HG03565 (cell line): ENCODE measurements around the gene FAM117A.

Experiments
- ATAC-seq: cut with Tn5 transposase; IDR thresholded peaks from one replicate; pipeline ENCODE4 v1.9.1; 2021; ENCODE audit warnings: mild to moderate bottlenecking, moderate library complexity; ENCODE audit not compliant: unreplicated experiment

Gene FAM117A

DNA sequence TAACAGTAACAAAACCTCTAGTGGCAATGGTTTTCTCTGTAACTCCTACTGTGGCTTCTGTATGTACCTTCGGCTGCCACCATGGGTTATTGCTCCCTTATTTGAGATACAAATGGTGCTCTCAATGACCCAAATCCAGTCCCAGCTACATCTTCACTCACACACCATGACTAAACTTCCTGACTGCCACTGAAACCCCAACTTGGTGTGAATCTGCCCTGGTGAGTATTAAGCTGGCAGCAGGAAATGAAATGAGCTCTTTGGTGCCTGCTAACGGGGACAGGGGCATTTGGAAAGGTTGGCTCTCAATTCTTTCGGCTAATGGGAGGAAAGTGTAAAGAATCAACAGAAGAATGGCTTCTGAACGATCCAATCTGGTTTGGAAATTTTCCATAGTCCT, 48.7 kb downstream of the FAM117A start:
- no peak for ATAC-seq

DNA sequence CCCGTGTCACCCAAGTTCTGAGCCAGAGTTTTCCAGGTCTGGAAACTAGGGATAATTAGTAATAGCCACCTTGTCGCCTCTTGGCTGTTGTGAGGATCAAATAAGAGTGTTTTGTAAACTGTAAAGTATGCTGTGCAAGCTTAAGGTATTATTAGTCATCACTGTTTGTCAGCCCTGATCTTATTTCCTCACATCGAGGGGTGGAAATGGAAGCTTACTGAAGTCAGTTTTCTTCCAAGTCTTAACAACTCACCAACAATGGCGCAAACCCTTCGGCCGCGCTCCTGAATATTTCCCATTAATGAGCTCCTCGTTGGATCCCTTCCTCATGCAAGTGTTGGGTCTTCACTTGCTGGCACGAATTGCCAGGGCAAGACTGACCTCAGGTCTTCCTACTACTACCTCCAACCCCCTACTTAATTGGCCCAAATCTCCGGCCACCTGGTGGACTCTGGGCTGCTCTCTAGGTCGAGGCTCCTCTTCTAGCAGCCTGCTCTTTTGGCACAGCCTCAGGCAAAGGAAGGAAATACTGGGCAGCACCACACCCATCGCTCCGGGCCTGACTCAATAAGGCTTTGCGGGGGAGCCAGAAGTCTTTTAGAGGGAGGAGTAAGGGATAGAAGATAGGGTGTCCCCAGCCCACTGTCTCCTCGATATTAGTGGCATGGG, 55.3 kb downstream of the FAM117A start:
- ATAC-seq, result no peak

DNA sequence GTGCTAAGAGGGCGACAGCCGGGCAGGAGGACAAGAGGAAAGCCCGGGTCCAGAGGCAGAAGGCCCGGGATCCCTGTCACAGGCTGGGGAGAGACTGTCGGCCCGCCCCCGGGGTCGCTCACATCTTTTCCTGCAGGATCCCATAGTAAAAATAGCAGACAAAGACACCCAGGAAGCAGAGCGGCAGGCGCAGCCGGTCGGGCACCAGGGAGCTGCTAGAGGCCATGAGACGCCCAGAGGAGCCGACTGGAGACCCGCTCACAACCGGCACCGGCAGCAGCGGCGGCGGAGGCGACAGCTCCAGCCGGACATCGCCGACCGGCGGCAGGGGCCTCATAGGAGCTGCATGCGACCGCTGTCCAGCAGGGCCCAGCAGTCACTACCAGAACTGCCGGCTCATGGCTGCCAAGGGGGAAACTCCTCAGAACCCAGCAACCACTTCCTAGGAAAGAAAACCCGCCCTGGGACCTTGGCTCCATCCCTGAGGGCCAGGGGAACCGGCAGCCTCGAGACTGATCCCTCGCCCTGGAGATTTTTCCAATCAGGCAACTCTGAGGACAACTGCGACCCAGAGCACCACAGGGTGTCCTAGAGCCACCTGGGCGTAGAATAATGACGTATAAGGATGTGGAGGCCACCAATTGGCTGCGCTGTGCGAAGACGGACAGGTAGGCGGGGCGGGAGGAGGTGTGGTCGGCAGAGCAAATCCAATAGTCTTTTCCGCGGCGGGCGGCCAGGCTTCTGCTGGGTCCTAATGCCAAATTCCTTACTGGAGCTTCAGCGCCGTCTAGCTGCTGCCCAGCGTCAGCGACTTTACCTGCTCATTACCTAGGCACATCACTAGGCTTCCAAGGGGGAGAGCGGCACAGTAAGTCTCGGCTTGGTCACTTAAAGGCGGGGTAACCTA, 56.1 kb downstream of the FAM117A start, which contains the start of gene SLC35B1:
Gene SLC35B1 (minus strand): TSS at position 357 of the 907 bp plus-strand sequence. CDS start 131 bp downstream, at position 226.
- ATAC-seq, result peak; percentile 89

DNA sequence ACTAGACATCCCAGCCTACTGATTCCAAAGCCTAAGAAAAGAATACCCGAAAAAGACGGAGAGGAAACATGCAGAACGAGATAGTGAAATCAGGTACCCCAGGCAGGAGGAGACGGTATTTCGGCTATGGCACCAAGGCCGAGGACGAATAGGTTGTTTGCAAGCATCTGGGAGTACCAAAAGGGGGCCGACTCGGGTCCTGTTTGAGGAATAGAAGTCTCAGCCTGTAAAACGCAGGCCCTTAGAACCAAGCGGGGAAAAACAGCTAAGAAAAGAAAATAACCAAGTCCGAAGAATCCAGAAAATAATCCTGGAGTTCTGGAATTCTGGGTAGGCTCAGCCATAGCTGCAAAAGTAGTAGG, 56.7 kb downstream of the FAM117A start:
- ATAC-seq, result no peak

DNA sequence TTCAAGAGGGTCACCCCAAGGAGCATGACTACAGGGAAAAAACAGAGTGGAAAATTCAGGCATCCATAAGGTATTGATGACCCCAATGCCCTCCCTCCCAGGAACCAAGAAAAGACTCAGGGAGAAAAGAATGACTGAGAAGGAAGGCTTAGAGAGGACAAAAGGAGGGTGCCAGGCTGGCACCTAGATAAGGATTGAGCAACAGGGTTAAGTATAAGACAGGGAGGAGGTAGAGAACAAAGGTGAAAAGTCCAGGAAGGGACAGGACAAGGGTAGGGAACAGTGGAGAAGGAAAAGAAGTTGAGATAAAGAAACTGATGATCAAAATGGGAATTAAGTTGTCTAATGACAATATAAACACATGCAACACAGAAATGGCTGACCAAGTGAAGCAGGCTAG, 58.7 kb downstream of the FAM117A start:
- no peak for ATAC-seq

DNA sequence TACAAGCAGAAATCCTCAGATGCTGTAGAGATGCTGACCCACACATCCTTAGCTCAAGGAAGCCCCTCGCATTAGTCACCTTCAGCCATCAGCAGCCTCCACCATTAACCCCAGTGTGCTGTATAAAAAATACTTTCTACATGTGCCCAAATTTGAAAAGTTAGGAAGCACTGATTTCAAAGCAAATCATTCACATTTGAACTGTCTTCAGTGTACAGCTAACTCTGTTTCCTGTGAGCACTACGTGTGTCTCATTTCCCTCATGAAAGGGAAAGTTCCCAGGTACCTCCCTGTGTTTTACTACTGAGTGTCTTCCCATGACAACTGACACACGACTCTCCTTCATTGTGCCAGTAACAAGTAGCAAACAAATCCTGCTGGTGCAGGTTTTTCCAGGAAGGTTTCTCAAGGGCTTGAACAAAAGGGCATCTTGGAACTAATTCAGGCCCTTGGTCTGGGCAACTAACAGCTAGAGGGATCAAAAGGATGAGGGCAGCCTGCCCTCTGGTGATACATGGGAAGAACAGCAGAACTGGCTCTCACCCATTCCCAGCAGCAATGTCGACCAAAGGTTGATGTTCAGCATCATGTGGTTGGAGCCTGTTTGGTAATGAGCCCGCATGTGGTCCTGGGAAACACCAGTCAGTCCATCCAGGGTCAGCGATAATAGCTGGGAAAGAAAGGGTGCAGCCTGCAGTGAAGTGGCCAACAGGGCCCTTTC, 60.2 kb downstream of the FAM117A start:
- ATAC-seq, result no peak

DNA sequence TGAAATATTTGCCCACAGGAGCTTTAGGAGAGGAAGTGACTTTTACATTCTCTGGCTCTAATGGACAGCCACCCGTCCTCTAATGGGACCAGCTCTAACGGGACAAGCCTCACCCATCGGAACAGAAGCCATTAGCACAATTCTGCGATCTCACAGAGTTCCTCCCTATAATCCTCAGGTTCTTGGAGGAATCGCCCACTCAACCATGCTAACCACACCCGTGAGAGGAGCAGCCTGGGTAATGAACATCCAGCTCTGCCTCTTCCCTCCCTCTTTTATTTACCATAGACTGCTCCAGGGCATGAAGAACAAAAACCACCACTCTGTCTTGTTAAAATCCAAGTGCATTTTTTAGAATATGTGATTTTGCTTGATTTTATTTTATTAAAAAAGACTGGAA, 63.0 kb downstream of the FAM117A start:
- no peak for ATAC-seq

DNA sequence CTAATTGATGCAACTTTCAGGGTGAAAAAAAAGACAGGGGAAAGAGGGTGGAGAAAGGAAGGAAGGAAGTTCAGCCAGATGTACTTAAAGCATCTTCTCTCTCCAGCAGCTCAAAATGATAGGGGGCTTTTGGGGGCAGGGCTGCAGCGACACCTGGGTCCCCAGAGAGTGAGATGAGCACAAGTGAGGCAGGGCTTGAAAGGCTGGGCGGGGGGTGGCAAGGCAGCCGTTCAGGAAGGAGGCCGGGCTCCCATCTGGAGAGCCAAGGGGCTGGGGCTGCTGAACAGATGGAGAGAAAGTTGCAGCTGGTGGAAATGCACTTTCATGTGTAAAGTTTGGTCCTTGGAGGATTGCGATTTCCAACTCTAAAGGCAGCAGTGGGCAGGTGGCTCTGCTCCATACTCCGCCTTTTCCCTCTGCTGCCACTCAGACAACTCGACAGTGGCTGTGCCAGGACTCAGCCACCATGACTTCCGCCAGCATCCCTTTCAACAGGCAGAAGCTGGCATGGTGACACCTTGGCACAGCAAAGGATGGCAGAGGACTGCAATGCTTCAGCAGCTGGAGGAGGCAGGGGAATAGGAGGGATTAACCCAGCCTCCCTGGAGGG, 63.9 kb downstream of the FAM117A start:
- no peak for ATAC-seq

DNA sequence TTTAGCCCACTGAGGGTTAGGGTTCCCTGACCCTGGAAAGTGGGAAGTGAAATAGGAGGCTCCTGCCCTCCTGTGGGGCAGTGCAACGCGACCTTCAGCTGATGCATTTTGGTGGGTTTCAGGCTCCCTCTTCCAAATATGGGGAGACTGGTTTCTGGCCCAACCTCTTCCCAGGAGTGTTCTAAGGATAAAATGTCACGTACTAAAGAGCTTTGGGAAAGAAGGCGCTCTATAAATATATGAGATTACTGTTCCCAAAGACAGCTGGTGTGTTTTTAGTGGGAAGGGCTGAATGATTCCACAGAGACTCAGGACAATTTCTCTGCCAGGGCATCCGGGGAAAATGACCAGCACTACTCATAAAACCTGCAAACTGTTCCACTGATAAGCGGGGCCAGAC, 65.9 kb downstream of the FAM117A start:
- ATAC-seq, result no peak

DNA sequence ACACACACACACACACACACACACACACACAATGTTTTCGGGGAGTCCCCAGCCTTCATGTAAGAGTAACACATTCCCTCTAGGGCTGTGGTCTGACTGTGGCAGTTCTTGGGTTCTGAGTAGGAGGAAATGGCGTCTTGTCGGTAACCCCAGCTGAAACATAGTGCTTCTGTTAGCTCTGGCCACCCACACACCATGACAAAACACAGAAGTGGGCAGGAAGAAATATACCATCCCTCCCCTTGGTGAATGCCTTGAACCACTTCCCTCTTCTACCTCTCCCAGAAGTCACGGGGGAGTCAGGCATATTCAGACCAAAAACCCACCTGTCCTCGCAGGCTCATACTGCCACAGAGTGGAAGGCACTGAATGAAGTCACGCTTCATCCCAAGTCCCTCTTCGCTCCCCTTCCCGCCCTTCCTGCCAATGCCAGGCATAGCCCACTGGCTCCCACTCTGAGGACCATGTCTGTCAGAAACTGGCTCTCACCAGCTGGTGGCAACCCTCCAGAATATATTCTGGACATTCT, 67.6 kb downstream of the FAM117A start:
- ATAC-seq, result peak; percentile 50

DNA sequence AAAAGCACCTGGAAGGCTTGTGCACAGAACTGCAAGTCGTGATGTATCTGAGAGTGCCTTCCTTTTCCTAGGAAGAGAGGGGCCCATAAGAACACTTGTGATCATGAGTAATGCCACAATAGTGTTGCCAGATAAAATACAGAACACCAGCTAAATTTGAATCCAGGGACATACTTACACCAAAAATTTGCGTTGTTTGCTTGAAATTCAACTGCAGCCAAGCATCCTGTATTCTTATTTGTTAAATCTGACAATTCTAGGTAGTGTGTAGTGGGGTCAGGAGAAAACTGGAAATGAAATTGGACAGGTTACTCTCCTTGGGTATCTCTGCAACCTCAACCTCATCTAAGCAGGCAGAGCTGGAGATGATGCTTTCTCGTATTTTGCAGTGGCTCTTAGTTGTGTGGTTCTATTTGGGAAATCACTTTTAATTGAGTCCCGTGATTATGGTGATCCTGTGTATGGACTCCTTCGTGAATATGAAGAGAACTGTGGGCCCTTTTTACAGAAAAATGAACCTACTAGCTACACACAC, 68.2 kb downstream of the FAM117A start:
- ATAC-seq, result no peak

DNA sequence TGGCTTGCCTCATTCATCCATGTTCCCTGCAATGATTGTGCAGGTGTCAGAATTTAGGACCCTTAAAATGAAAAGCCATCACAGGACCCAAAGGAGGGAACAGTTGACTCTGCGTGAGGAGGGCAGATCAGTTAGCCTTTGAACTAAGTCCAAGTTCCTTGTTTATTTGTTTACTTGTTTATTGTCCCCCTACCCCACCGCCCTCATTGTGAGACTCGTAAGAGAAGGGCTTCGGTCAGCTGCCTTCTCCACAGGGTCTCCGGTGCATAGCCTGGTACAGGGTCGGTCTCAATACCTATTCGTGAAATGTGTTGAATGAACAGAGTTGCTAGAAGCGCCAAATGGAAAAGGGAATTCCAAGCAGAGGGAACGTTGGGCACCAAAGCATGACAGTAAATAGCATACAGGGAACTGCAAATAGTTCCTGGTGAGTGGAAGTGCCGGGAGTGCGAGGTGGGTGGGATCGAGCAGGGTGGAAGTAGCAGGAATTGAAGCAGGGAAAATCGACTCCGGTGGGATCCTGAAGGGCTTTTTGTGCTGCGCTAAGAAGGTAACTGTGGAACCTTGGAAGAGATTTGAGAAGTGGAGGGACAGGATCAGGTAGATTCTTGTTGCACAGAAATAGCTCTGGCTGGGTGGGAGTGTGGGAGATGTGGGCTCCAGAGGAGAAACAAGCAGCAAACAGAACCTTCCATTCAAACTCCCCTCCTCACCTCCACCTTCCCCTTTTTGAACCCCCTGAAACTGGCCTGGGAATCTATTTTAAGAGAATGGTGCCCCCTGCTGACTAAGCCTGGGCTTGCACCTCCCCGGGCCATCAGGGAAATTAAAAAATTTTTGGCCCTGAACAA, 68.9 kb downstream of the FAM117A start:
- ATAC-seq, result no peak

DNA sequence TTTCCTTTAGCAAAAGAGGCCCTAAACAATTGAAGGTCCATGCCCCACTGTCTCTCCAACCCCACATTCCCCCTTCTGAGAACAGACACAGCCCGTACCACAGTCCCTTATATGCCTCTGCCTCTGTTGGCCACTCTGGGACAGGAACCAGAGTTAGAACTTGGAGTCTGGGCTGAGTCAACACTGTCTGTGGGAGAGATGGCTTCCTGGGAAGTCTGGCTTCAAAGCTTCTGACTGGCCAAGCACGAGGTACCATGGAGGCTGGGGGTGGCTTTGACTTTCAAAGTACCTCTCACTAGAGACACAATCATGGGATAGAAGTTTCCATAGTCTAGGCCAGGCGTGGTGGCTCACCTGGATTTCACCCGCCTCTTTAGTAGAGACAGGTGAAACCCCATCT, 71.2 kb downstream of the FAM117A start:
- ATAC-seq, result no peak

DNA sequence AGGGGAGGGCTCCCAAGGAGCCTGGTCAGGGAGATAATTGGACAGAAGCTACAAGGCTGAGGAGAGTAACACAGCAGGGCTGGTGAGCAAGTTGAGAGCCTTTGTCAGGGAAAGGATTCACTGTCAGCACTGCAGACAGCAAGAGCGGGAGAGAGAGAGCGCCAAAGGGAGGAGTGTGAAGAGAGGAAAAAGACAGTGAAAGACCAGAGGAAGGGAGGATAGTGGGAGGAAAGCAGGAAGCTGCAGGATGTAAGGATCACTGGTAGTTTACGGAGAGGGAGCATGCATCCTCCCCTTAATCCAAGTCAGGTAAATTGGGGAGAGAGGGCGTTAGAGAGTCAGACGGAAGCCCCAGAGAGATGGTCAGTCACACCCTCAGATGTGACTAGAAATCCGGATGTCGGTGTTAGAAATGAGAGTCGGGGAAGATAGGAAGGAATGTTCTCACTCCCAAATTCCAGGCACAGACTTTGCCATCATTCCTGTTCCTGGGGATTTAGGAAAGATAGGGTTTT, 72.2 kb downstream of the FAM117A start:
- ATAC-seq, result no peak

DNA sequence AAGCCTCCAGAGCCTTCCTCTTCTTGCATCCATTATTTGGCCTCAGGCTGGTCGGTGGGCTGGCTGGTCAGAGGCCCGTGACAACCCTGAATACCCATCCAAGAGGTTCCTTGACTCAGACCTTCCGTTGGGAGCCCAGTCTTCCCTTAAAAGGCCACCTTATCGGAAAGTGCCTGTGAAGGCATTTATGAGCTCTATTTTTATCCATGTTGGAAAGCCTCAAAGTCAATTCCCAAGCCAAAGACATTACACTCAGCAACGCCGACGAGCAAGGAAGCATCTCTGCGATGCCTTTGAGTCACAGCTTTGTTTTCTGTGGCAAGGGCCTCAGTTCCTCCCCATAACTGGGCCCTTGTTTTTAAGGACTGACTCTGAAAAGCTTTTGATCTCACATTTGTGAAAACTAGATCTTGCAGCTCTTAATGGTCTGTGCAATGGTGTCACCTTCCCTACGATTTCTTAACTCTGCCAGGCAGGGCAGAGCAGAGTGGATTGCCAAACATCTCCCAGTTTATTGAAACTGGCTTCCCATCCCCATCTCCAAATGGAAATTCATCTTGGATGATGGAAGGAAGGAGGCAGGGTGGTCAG, 72.8 kb downstream of the FAM117A start:
- ATAC-seq, result no peak

DNA sequence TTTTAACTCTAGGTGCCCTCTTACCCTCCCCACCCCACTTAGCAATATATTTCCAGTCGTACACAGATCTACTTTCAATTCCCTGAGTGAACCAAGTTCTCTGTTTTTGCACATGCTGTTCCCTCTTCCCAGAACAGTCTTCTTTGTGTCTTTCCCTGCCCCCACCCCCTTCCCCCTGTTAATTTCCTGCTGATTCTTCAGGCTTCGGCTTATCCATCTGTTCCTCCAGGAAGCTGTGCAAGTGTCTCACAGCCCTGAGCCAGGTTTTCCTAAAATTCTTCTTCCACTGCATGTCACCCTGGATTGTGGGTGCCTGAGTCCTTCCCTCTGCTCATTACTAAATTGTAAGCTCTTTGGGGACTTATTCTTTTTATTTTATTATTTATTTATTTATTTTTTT, 73.7 kb downstream of the FAM117A start:
- ATAC-seq, result no peak

DNA sequence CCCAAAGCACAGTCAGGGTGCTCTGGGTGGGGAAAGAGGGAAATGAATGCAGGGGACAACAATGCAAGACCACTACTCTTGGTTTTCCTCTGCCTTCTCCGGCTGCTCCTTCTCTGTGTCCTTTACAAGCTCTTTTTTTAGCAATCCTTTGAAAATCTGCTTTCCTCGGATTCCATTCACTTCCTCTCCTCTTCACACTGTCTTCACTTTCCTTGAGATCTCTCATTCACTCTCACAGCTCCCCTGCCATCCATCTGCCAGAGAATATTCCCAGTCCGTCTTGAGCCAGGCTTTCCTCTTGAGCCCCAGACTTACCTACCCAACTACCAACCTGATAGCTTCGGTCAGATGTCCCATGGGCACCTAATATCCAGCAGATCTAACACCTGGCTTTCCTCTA, 75.1 kb downstream of the FAM117A start:
- no peak for ATAC-seq

DNA sequence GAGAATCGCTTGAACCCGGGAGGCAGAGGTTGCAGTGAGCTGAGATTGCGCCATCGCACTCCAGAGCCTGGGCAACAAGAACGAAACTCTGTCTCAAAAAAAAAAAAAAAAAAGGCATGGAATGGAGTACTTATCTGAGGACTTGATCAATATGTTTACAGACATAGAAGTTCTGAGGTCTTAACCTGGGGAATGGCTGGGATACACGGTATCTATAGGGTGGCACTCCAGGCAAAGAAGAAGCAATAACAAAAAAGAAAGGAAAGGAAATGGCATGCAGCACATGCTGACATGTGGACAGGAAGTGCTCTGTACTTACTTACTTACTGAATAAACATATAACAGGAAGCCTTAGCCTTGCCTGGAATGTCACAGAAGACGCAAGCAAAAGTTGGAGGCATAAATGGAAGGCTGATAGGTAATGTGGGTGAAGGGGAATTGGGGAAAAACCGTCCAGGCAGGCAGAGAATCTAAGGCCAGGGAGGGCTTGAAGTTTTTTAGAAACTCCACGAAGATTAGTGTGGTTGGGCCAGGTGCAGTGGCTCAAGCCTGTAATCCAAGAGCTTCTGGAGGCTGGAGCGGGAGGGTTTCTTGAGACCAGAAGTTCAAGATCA, 75.9 kb downstream of the FAM117A start:
- ATAC-seq, result no peak
